HepG2 (cell line): Measurements from ENCODE around the gene MCMBP. TPM values are rescaled to one million over a fixed set of nuclear protein-coding genes. Genes with fewer than 3 reads are reported as not detected.

ENCODE experiments used
- BRCA1 ChIP-seq: sonication (generic); formaldehyde crosslinking; IDR thresholded peaks from 2 replicates; pipeline ENCODE4 v1.4.0; 2020; ENCODE audit warnings: missing genetic modification reagents
- CHD4 ChIP-seq: fragments of 200-600 bp; sonication (generic); IDR thresholded peaks from 2 replicates; pipeline ENCODE4 v1.7.0; 2017; ENCODE audit warnings: mild to moderate bottlenecking, low read length, borderline replicate concordance
- FOXK1 ChIP-seq: sonication (generic); formaldehyde crosslinking; IDR thresholded peaks from 2 replicates; pipeline ENCODE4 v1.4.0; 2020; ENCODE audit warnings: low read depth, missing genetic modification reagents, borderline replicate concordance
- HNRNPH1 ChIP-seq: fragments of 200-400 bp; formaldehyde crosslinking; optimal IDR thresholded peaks from 2 replicates; pipeline ENCODE3; 2017; ENCODE audit warnings: mild to moderate bottlenecking, low read depth, low read length
- HNRNPUL1 ChIP-seq: fragments of 200-400 bp; formaldehyde crosslinking; IDR thresholded peaks from 2 replicates; pipeline ENCODE4 v1.6.1; 2017; ENCODE audit warnings: low read depth, mild to moderate bottlenecking, low read length, moderate library complexity
- MTA1 ChIP-seq: sonication (generic); formaldehyde crosslinking; IDR thresholded peaks from 2 replicates; pipeline ENCODE4 v1.4.0; 2020; ENCODE audit warnings: missing genetic modification reagents, mild to moderate bottlenecking, borderline replicate concordance
- NFKBIZ ChIP-seq: IDR thresholded peaks from 2 replicates; pipeline ENCODE4 v1.6.1; 2018; ENCODE audit warnings: missing genetic modification reagents, missing compliant biosample characterization
- SCMH1 ChIP-seq: sonication (generic); formaldehyde crosslinking; IDR thresholded peaks from 2 replicates; pipeline ENCODE4 v1.9.0; 2021; ENCODE audit warnings: missing genetic modification reagents, mild to moderate bottlenecking, borderline replicate concordance
- TOPORS ChIP-seq: sonication (generic); formaldehyde crosslinking; IDR thresholded peaks from 2 replicates; pipeline ENCODE4 v1.8.0; 2023; ENCODE audit warnings: mild to moderate bottlenecking, missing genetic modification reagents
- ZNF101 ChIP-seq: sonication (generic); formaldehyde crosslinking; IDR thresholded peaks from 2 replicates; pipeline ENCODE4 v1.4.0; 2020; ENCODE audit warnings: mild to moderate bottlenecking, low read depth, missing genetic modification reagents, borderline replicate concordance
- ZNF253 ChIP-seq: sonication (generic); formaldehyde crosslinking; IDR thresholded peaks from 2 replicates; pipeline ENCODE4 v1.8.0; 2022; ENCODE audit warnings: mild to moderate bottlenecking, missing genetic modification reagents, borderline replicate concordance
- ZNF33B ChIP-seq: sonication (generic); formaldehyde crosslinking; IDR thresholded peaks from 2 replicates; pipeline ENCODE4 v1.5.1; 2020; ENCODE audit warnings: mild to moderate bottlenecking, missing genetic modification reagents
- ZNF510 ChIP-seq: sonication (generic); formaldehyde crosslinking; IDR thresholded peaks from 2 replicates; pipeline ENCODE4 v1.4.0; 2020; ENCODE audit warnings: low read depth, mild to moderate bottlenecking, missing genetic modification reagents
- ZNF549 ChIP-seq: sonication (generic); formaldehyde crosslinking; IDR thresholded peaks from 2 replicates; pipeline ENCODE4 v1.5.0; 2020; ENCODE audit warnings: missing genetic modification reagents
- ZSCAN9 ChIP-seq: IDR thresholded peaks from 2 replicates; pipeline ENCODE4 v1.6.1; 2016; ENCODE audit warnings: borderline replicate concordance
- polyA plus RNA-seq, 8 experiments: library from polyadenylated mRNA; depleted of rRNA in 3 of 8; stranded (reverse) in 7 of 8; unstranded in 1 of 8; fragments of >200 nt; fragmentation: Illumina TruSeq in 4 of 8; extraction: Trizol in 4 of 8; gene quantifications; 2 replicates each; pipeline versions ENCODE4 v1.2.1 to v1.2.3, GENCODE V29; 2011 to 2016; ENCODE audit warnings: low read depth in 4 of 8, missing spikeins in 1 of 8, mixed read lengths in 1 of 8; ENCODE audit not compliant: insufficient read depth in 1 of 8
- total RNA-seq, 5 experiments: library from RNA; depleted of rRNA; stranded (reverse); fragments of >200 nt; fragmentation: Illumina TruSeq; extraction: Trizol; gene quantifications; 2 replicates each; pipeline ENCODE4 v1.2.3, GENCODE V29; 2016; ENCODE audit warnings: low read depth in 1 of 5
- TF ChIP-seq, protein P1 (sequence below): sonication (generic); formaldehyde crosslinking; IDR thresholded peaks from 2 replicates; pipeline ENCODE4 v1.4.0; 2020; ENCODE audit warnings: missing genetic modification reagents
- TF ChIP-seq, protein P2 (sequence below): sonication (generic); formaldehyde crosslinking; IDR thresholded peaks from 2 replicates; pipeline ENCODE4 v1.4.0; 2020; ENCODE audit warnings: missing genetic modification reagents, low read depth, mild to moderate bottlenecking, borderline replicate concordance
- TF ChIP-seq, protein P3 (sequence below): sonication (generic); formaldehyde crosslinking; conservative IDR thresholded peaks from 2 replicates; pipeline ENCODE4 v1.8.0; 2022; ENCODE audit warnings: low read depth, missing genetic modification reagents
- TF ChIP-seq, protein P4 (sequence below): sonication (generic); formaldehyde crosslinking; IDR thresholded peaks from 2 replicates; pipeline ENCODE4 v1.5.1; 2020; ENCODE audit warnings: mild to moderate bottlenecking, missing genetic modification reagents, moderate library complexity
- TF ChIP-seq, protein P5 (sequence below): sonication (generic); formaldehyde crosslinking; IDR thresholded peaks from 2 replicates; pipeline ENCODE4 v1.5.0; 2020; ENCODE audit warnings: missing genetic modification reagents

MCMBP gene
- total and polyA plus RNA-seq, 2 of the 13 experiments (the other 11 are each of a cell fraction or from before 2014, with no cell fraction given): 35.7 to 62.4 TPM

DNA sequence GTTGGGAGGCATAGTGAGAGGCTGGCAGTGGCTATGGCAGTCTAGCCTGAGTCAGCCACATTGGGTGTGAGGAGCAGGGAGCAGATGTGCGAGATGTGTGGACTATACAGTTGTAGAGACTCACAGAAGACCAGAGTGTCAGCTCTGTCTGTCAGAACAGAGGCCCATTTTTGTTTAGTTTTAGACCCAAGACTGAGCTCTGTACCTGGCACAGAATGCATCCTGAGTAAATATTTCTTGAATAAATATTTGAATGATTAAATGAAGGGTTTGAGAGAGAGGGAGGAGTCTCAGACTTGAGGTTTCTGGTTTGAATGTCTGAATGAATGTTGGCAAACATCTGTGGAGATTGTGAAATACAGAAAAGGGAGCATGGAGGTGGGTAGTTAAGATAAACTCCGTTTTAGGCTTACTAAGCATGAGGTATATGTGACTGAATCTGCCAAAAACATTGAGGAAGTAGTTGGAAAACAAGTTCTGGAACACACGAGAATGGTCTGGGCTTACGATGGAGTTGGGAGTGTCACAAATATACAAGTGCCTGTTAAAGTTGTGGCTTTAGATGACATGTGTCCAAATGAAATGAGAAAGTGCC is 23.5 kb upstream of the MCMBP start (continued):
- no peak for TF ChIP-seq TOPORS (CRISPR knock-in tag)
- TF ChIP-seq, protein P1, sequence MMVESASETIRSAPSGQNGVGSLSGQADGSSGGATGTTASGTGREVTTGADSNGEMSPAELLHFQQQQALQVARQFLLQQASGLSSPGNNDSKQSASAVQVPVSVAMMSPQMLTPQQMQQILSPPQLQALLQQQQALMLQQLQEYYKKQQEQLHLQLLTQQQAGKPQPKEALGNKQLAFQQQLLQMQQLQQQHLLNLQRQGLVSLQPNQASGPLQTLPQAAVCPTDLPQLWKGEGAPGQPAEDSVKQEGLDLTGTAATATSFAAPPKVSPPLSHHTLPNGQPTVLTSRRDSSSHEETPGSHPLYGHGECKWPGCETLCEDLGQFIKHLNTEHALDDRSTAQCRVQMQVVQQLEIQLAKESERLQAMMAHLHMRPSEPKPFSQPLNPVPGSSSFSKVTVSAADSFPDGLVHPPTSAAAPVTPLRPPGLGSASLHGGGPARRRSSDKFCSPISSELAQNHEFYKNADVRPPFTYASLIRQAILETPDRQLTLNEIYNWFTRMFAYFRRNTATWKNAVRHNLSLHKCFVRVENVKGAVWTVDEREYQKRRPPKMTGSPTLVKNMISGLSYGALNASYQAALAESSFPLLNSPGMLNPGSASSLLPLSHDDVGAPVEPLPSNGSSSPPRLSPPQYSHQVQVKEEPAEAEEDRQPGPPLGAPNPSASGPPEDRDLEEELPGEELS: peak; percentile 87
- no peak for TF ChIP-seq ZNF253 (CRISPR knock-in tag)
- no peak for TF ChIP-seq ZNF101 (CRISPR knock-in tag)
- TF ChIP-seq NFKBIZ (CRISPR knock-in tag): no peak
- TF ChIP-seq BRCA1 (CRISPR knock-in tag): no peak
- no peak for TF ChIP-seq ZSCAN9 (CRISPR knock-in tag)
- TF ChIP-seq CHD4: no peak
- no peak for TF ChIP-seq FOXK1 (CRISPR knock-in tag)
- no peak for TF ChIP-seq SCMH1 (CRISPR knock-in tag)
- TF ChIP-seq, protein P2, sequence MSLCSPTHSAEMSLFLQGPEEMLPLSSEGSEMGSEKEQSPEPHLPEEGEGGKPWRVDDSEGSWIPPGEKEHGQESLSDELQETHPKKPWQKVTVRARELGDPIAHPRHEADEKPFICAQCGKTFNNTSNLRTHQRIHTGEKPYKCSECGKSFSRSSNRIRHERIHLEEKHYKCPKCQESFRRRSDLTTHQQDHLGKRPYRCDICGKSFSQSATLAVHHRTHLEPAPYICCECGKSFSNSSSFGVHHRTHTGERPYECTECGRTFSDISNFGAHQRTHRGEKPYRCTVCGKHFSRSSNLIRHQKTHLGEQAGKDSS (CRISPR knock-in tag): no peak
- TF ChIP-seq, protein P3, sequence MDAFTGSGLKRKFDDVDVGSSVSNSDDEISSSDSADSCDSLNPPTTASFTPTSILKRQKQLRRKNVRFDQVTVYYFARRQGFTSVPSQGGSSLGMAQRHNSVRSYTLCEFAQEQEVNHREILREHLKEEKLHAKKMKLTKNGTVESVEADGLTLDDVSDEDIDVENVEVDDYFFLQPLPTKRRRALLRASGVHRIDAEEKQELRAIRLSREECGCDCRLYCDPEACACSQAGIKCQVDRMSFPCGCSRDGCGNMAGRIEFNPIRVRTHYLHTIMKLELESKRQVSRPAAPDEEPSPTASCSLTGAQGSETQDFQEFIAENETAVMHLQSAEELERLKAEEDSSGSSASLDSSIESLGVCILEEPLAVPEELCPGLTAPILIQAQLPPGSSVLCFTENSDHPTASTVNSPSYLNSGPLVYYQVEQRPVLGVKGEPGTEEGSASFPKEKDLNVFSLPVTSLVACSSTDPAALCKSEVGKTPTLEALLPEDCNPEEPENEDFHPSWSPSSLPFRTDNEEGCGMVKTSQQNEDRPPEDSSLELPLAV (CRISPR knock-in tag): no peak
- no peak for TF ChIP-seq ZNF510 (CRISPR knock-in tag)
- TF ChIP-seq HNRNPUL1: no peak
- no peak for TF ChIP-seq ZNF33B
- no peak for TF ChIP-seq HNRNPH1
- no peak for TF ChIP-seq ZNF549 (CRISPR knock-in tag)
- TF ChIP-seq, protein P4, sequence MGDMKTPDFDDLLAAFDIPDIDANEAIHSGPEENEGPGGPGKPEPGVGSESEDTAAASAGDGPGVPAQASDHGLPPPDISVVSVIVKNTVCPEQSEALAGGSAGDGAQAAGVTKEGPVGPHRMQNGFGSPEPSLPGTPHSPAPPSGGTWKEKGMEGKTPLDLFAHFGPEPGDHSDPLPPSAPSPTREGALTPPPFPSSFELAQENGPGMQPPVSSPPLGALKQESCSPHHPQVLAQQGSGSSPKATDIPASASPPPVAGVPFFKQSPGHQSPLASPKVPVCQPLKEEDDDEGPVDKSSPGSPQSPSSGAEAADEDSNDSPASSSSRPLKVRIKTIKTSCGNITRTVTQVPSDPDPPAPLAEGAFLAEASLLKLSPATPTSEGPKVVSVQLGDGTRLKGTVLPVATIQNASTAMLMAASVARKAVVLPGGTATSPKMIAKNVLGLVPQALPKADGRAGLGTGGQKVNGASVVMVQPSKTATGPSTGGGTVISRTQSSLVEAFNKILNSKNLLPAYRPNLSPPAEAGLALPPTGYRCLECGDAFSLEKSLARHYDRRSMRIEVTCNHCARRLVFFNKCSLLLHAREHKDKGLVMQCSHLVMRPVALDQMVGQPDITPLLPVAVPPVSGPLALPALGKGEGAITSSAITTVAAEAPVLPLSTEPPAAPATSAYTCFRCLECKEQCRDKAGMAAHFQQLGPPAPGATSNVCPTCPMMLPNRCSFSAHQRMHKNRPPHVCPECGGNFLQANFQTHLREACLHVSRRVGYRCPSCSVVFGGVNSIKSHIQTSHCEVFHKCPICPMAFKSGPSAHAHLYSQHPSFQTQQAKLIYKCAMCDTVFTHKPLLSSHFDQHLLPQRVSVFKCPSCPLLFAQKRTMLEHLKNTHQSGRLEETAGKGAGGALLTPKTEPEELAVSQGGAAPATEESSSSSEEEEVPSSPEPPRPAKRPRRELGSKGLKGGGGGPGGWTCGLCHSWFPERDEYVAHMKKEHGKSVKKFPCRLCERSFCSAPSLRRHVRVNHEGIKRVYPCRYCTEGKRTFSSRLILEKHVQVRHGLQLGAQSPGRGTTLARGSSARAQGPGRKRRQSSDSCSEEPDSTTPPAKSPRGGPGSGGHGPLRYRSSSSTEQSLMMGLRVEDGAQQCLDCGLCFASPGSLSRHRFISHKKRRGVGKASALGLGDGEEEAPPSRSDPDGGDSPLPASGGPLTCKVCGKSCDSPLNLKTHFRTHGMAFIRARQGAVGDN (CRISPR knock-in tag): no peak
- no peak for TF ChIP-seq MTA1 (CRISPR knock-in tag)
- TF ChIP-seq, protein P5, sequence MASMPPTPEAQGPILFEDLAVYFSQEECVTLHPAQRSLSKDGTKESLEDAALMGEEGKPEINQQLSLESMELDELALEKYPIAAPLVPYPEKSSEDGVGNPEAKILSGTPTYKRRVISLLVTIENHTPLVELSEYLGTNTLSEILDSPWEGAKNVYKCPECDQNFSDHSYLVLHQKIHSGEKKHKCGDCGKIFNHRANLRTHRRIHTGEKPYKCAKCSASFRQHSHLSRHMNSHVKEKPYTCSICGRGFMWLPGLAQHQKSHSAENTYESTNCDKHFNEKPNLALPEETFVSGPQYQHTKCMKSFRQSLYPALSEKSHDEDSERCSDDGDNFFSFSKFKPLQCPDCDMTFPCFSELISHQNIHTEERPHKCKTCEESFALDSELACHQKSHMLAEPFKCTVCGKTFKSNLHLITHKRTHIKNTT (CRISPR knock-in tag): no peak
